ENCODE data around the gene HOXD4.

The HOXD4 gene

GRCh38 chr2:176169181-176169580 is 17.8 kb downstream of the HOXD4 start:
- TF ChIP-seq ZNF514 (tag by site-specific recombination; IDR thresholded peaks at IDR 0.05) (no peak), ZNF48 (tag by site-specific recombination; IDR thresholded peaks at IDR 0.05) (no peak), ZNF214 (tag by site-specific recombination; IDR thresholded peaks at IDR 0.05; ENCODE audit: borderline replicate concordance) (no peak), ZNF513 (tag by site-specific recombination; IDR thresholded peaks at IDR 0.05) (no peak), ZNF132 (tag by site-specific recombination; IDR thresholded peaks at IDR 0.05; ENCODE audit: borderline replicate concordance) (no peak), ZNF600 (tag by site-specific recombination; IDR thresholded peaks at IDR 0.05) (no peak), PRDM1 (tag by site-specific recombination; IDR thresholded peaks at IDR 0.05) (no peak), ZBTB11 (tag by site-specific recombination; conservative IDR thresholded peaks at IDR 0.05; ENCODE audit: low read depth) (no peak), ZNF354C (tag by site-specific recombination; IDR thresholded peaks at IDR 0.05; ENCODE audit: borderline replicate concordance, low read depth) (no peak), ZIC2 (tag by site-specific recombination; IDR thresholded peaks at IDR 0.05) (no peak), ZNF747 (tag by site-specific recombination; IDR thresholded peaks at IDR 0.05) (no peak), ZNF692 (tag by site-specific recombination; IDR thresholded peaks at IDR 0.05) (no peak), MZF1 (tag by site-specific recombination; IDR thresholded peaks at IDR 0.05; ENCODE audit: borderline replicate concordance) (no peak), ZNF157 (tag by site-specific recombination; IDR thresholded peaks at IDR 0.05) (no peak), REPIN1 (tag by site-specific recombination; IDR thresholded peaks at IDR 0.05; ENCODE audit: low read depth) (no peak), ZNF10 (tag by site-specific recombination; IDR thresholded peaks at IDR 0.05) (no peak), ZNF341 (tag by site-specific recombination; IDR thresholded peaks at IDR 0.05; ENCODE audit: low read depth) (no peak), ZNF404 (tag by site-specific recombination; IDR thresholded peaks at IDR 0.05) (no peak), HOXD13 (CRISPR knock-in tag; IDR thresholded peaks at IDR 0.05; ENCODE audit: borderline replicate concordance) (no peak), ZBTB6 (tag by site-specific recombination; IDR thresholded peaks at IDR 0.05) (no peak)

More at GRCh38 chr2:176169181-176169580, 17.8 kb downstream of the HOXD4 start:
- Histone ChIP-seq H3K9me3 (ENCODE audit: control insufficient read depth, insufficient read depth, low read depth, low read length) (no peaks in the 10 kb centered on the region), H3K36me3 (ENCODE audit: control insufficient read depth in 2 of 2, insufficient read depth in 1 of 2, low read length in 2 of 2) (peaks cover 0 to 19% of the 10 kb centered on the region in 2 experiments), H3K27ac (ENCODE audit: extremely low read depth, low read depth, low read length) (no peak overlapping the region), H3K4me1 (ENCODE audit: control insufficient read depth, insufficient read depth, low read length) (no peaks in the 10 kb centered on the region), H3K4me3 (ENCODE audit: low read depth, low read length) (no peak overlapping the region)
- ChIA-PET POLR2A (no interaction called here), CTCF (interaction anchor here (0.6 kb wide), 2 partner anchors 125 to 286 kb away, joined by 3 read pairs; no protein-coding TSS in a partner anchor)
